GF-D8 (cell line): ENCODE measurements around the gene DDX52.

ENCODE experiments used
- DNase-seq: peaks from one replicate; lab custom pipeline; 2025; lab: John Stamatoyannopoulos, UW

DDX52 gene

DNA sequence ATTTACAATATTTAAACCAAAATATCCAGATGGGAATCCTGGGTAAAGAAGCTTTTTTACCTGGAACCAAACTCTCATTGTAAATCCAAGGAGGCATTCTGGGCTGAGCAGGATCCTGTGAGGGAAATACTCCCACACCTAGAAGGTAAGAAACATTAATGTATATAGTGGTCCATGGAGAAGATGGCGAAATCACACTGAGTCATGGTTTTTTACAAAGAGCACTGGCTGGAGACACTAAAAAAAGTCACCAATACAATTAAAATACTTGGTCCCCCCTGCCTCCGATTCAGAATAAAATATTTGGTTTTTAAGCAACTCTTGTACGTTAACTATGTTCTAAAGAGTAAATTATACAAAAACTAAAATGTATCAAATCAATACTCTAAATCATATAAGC lies 67.0 kb downstream of the DDX52 start:
- DNase-seq = no peak

DNA sequence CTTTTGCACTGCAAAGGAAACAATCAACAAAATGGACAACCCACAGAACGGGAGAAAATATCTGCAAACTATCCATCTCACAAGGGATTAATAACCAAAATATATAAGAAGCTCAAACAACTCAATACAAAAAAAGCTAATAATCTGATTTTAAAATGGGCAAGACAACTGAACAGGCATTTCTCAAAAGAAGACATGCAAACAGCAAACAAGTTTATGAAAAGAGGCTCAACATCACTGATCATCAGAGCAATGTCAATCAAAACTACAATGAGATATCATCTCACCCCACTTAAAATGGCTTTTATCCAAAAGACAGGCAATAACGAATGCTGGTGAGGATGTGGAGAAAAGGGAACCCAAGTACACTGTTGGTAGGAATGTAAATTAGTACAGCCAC lies 68.8 kb downstream of the DDX52 start:
- no peak for DNase-seq

DNA sequence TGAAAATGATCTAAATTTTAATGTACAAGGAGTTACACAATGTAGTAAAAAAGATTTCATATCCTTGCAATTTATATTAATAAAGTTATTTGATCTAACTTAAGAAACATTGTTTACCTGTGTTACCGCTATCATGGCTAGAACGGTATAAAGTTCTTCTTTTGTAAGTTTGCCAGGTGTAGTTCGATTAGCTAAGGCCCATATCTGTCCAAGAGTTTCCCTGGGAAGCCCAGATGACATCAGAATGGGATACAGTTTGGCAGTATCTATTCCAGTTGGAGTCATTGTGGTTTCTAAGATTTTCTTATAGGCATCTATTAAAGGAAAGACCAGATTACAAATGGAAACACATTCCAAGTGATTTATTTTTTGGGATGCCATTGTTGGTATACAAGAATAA lies 71.6 kb downstream of the DDX52 start:
- DNase-seq = no peak

DNA sequence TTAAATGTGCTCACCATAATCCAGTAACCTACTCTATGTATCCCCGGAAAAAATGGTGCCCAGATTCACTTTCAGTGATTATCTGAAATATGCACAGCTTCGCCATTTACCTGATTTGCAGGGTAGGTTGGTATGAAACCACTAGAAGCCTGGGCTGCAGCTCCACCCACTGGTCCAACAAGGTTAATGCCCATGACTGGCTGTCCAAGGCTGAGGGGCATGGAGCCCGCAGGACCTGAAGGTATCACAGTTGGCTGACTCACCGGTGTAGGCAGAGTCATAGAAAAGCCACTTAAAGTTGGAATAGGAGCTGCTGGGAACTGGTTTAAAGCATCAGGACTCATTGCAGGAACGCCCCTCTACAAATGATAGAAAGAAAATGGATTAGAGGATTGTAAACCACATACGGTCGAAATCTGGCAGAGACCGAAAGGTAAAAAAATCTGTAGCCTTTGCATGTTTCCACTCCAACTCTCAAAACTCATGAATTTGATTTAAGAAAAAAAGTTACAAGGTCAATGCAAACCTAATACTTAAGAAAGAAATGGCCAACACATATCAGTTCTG lies 72.6 kb downstream of the DDX52 start:
- no peak for DNase-seq

DNA sequence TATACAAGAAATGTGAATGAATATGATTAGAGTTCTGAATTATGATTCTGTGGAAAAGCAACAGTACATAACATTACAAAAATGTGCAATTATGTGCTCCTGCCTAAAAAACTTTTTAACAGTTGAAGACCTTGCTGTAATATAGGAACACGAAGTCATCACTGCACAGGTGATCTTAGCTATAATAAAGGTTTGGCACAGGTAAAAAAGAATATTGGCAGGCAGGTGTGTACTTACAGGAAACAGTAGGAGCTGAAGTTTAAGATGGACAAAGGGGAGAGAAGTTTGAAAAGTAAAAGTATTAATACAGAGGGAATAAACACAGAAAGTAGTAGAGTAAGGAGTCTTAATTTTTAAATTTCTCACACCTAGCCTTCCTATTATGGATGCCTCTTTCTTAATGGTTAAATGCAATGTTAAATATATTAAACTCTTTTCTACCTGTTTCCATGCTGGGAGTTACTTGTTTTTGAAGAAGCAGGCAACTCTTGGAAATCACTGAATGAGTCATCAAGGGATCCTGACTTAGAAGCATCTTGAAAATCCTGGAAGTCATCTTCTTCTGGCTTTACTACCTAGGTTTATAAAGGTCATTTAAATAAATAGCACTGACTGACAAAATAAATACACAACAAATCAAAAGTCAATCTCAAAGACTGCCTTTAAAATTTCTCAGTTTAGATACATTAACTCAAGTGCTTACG lies 74.7 kb downstream of the DDX52 start:
- DNase-seq = no peak

DNA sequence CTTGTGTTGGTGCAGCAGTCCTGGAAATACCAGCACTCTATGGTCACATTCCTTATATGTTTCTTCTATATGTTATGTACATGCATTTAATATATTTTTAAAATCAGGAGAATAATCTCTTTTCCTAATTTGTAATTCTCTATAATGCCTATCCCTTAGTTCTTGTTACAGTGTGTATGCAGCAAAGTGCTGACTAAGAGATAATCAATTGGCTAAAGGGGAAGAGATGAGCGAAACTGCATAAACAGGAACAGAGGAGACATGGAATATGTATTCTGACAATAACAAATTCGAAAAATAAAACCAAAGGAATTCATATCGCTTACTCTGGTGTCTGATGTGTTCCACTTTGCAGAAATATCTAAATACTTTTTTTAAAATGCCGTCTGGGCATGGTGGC lies 75.7 kb downstream of the DDX52 start:
- DNase-seq = no peak

DNA sequence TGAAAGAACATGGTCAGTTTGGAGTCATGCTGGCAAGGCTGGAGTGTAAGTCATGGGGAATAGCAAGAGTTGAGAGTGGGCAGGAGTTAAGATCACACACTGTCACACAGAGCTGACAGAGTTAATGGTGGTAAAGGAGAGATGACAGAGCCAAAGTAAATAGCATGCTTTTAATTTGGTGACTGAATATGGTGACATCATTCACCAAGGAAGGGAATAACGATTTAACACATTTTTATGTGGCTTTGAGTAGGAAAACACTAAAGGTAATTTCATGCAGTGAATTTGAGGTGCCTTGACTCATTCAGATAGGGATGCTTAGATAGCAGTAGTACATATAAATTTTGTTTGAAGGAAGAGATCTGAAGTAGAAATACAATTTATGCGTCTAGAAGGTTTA lies 76.1 kb downstream of the DDX52 start:
- no peak for DNase-seq

DNA sequence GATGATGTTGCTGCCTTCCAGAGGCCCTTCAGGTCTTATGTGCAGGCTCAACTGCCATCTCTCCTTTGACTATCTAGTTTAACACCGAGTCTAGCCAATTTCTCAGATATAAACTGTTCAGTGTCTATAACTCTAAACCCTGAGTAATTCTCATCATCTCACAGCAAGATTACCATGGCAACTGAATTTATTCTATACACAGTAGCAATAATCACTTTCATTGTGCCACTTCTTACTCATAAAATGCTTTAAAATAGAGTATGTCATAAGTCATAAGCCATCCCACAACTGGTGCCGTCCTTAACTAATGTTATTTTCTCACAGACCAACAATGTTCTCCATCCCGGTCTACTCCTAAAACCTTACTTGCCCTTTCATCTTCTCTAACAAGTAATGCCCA lies 79.0 kb downstream of the DDX52 start:
- DNase-seq = no peak

DNA sequence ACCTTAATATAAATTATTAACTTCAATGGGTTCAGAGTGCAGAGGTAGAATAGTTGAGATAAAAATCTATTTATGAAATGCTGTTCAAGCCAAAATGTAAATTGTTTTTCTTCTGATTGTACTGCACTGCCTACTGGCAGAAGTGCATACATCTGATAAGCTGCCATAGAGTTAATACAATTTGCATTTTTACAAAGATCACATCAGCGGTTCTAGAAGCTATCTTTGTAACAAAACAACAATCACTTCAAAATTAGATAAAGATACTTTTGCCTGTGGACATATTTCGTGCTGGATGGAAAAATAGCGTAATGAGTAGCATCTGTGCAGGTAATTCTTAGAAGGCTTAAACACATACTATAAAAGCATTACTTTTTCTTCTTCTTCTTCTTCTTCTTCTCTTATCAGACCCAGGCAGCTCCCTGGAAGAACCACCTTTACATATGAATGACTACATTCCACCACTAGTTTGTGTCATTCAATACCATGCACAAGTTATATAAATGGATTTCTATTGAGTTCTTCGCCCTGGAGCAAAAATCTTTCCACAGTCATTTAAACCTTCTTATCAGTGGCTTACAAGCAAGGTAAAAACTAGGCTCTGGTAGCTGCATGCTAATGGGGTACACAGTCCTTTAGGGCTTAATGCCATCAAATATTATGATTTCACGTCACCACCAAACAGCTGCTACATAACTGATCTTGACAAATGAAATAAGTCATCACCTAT lies 81.1 kb downstream of the DDX52 start:
- no peak for DNase-seq
